ENCODE data around the gene SPATA31E1.

The SPATA31E1 gene

GRCh38 chr9:87875831-87876545, 6.7 kb upstream of the SPATA31E1 start:
- TF ChIP-seq TOX (CRISPR knock-in tag; IDR thresholded peaks at IDR 0.05; ENCODE audit: borderline replicate concordance) (no peak), PATZ1 (CRISPR knock-in tag; IDR thresholded peaks at IDR 0.05; ENCODE audit: borderline replicate concordance) (no peak), CREB5 (CRISPR knock-in tag; IDR thresholded peaks at IDR 0.05; ENCODE audit: low read depth) (no peak), POU6F1 (CRISPR knock-in tag; IDR thresholded peaks at IDR 0.05; ENCODE audit: borderline replicate concordance, low read depth) (no peak), ZFP30 (CRISPR knock-in tag; IDR thresholded peaks at IDR 0.05) (no peak), ISL1 (CRISPR knock-in tag; IDR thresholded peaks at IDR 0.05) (no peak), ZC3H10 (CRISPR knock-in tag; IDR thresholded peaks at IDR 0.05) (no peak), CSDC2 (CRISPR knock-in tag; IDR thresholded peaks at IDR 0.05) (no peak), RARB (CRISPR knock-in tag; IDR thresholded peaks at IDR 0.05) (no peak), ZFP3 (CRISPR knock-in tag; IDR thresholded peaks at IDR 0.05) (no peak), BACH2 (CRISPR knock-in tag; IDR thresholded peaks at IDR 0.05; ENCODE audit: borderline replicate concordance) (no peak), ZNF565 (CRISPR knock-in tag; conservative IDR thresholded peaks at IDR 0.05; ENCODE audit: low read depth) (no peak), GLIS3 (CRISPR knock-in tag; IDR thresholded peaks at IDR 0.05) (no peak), ESRRG (CRISPR knock-in tag; IDR thresholded peaks at IDR 0.05) (no peak), ARNTL (CRISPR knock-in tag; IDR thresholded peaks at IDR 0.05; ENCODE audit: borderline replicate concordance, low read depth) (no peak)
- no peak for ATAC-seq

GRCh38 chr9:87876708-87877107, 6.0 kb upstream of the SPATA31E1 start:
- TF ChIP-seq ZNF8 (CRISPR knock-in tag; IDR thresholded peaks at IDR 0.05) = no peak
- no peak for TF ChIP-seq SNAI2 (CRISPR knock-in tag; IDR thresholded peaks at IDR 0.05)
- TF ChIP-seq TCF4 (CRISPR knock-in tag; IDR thresholded peaks at IDR 0.05; ENCODE audit: borderline replicate concordance) = no peak
- TF ChIP-seq CSDC2 (CRISPR knock-in tag; IDR thresholded peaks at IDR 0.05) = no peak
- ATAC-seq = no peak

- TF ChIP-seq ZNF8 (CRISPR knock-in tag; IDR thresholded peaks at IDR 0.05) (no peak), ISL1 (CRISPR knock-in tag; IDR thresholded peaks at IDR 0.05) (no peak), POU6F1 (CRISPR knock-in tag; IDR thresholded peaks at IDR 0.05; ENCODE audit: borderline replicate concordance, low read depth) (no peak), BACH2 (CRISPR knock-in tag; IDR thresholded peaks at IDR 0.05; ENCODE audit: borderline replicate concordance) (no peak), CSRNP3 (CRISPR knock-in tag; IDR thresholded peaks at IDR 0.05) (no peak)
- no peak for ATAC-seq
Observed at GRCh38 chr9:87878989-87879511, 3.6 kb upstream of the SPATA31E1 start.

- no peak for ATAC-seq
- no peak for TF ChIP-seq SNAI2 (CRISPR knock-in tag; IDR thresholded peaks at IDR 0.05)
- no peak for TF ChIP-seq ZFP30 (CRISPR knock-in tag; IDR thresholded peaks at IDR 0.05)
- no peak for TF ChIP-seq GLIS3 (CRISPR knock-in tag; IDR thresholded peaks at IDR 0.05)
- no peak for TF ChIP-seq PATZ1 (CRISPR knock-in tag; IDR thresholded peaks at IDR 0.05; ENCODE audit: borderline replicate concordance)
- no peak for TF ChIP-seq RARB (CRISPR knock-in tag; IDR thresholded peaks at IDR 0.05)
- no peak for TF ChIP-seq TCF4 (CRISPR knock-in tag; IDR thresholded peaks at IDR 0.05; ENCODE audit: borderline replicate concordance)
- TF ChIP-seq CSDC2 (CRISPR knock-in tag; IDR thresholded peaks at IDR 0.05) = no peak
- no peak for TF ChIP-seq ISL1 (CRISPR knock-in tag; IDR thresholded peaks at IDR 0.05)
- TF ChIP-seq BACH2 (CRISPR knock-in tag; IDR thresholded peaks at IDR 0.05; ENCODE audit: borderline replicate concordance) = no peak
- no peak for TF ChIP-seq TSHZ2 (CRISPR knock-in tag; IDR thresholded peaks at IDR 0.05)
- no peak for TF ChIP-seq TOX (CRISPR knock-in tag; IDR thresholded peaks at IDR 0.05; ENCODE audit: borderline replicate concordance)
Observed at GRCh38 chr9:87880116-87880515, 2.6 kb upstream of the SPATA31E1 start.
